Large intestine (tissue), 3 donors: Measurements from ENCODE around the gene TKT. TPM values are rescaled to one million over a fixed set of nuclear protein-coding genes. Genes with fewer than 3 reads are reported as not detected.
A peak's percentile ranks its signal among the peaks of the same experiment; 100 is the strongest.

Experiments used
- DNase-seq, 2 donors: peaks; one replicate each; pipeline versions ENCODE4 v3.0.0 to v3.0.0-alpha.2; 2013
- H3K27ac ChIP-seq: one replicate; pipeline ENCODE4 v1.5.1; 2013; ENCODE audit warnings: low read length
- H3K27me3 ChIP-seq: 2 replicates; pipeline ENCODE4 v1.6.1; 2013; ENCODE audit warnings: low read length; ENCODE audit not compliant: control insufficient read depth, insufficient read depth
- H3K36me3 ChIP-seq: 2 replicates; pipeline ENCODE4 v1.6.1; 2013; ENCODE audit warnings: low read length; ENCODE audit not compliant: control insufficient read depth, insufficient read depth
- H3K4me1 ChIP-seq: one replicate; pipeline ENCODE4 v1.6.1; 2013; ENCODE audit warnings: low read length; ENCODE audit not compliant: control insufficient read depth, insufficient read depth
- H3K4me3 ChIP-seq: one replicate; pipeline ENCODE4 v1.5.1; 2013; ENCODE audit warnings: low read length
- H3K9me3 ChIP-seq: one replicate; pipeline ENCODE4 v1.6.1; 2013; ENCODE audit warnings: mild to moderate bottlenecking, low read depth, low read length, moderate library complexity; ENCODE audit not compliant: control insufficient read depth
- WGBS: methylation state at CpG from one replicate; pipeline ENCODE4 v1.1.5; 2013; ENCODE audit warnings: low lambda C conversion rate; ENCODE audit not compliant: insufficient coverage; 5-methylcytosine and 5-hydroxymethylcytosine counted together
- polyA plus RNA-seq: library from polyadenylated mRNA; unstranded; fragments of 120-200 nt; gene quantifications from one replicate; pipeline ENCODE4 v1.2.1, GENCODE V29; 2013

TKT gene
- polyA plus RNA-seq, 1 donor, result 187 TPM

GRCh38 chr3:53199834-53200233, 56.0 kb downstream of the TKT start:
- Histone ChIP-seq H3K4me3 (no peak overlapping the region), H3K36me3 (no peaks in the 10 kb centered on the region), H3K27ac (no peak overlapping the region), H3K27me3 (no peaks in the 10 kb centered on the region), H3K4me1 (peaks cover 5% of the 10 kb centered on the region), H3K9me3 (no peaks in the 10 kb centered on the region)
- WGBS, result 93% methylated on average over 2 of the region's 3 CpGs
- no peak for DNase-seq

- H3K27ac ChIP-seq, result no peak overlapping the region
- H3K4me1 ChIP-seq, result peaks cover 5% of the 10 kb centered on the region
- no peak overlapping the region for H3K4me3 ChIP-seq
- H3K36me3 ChIP-seq, result no peaks in the 10 kb centered on the region
- H3K9me3 ChIP-seq, result no peaks in the 10 kb centered on the region
- no peak for DNase-seq
- no CpG with 5 or more reads among the region's 7 CpGs for WGBS
- no peaks in the 10 kb centered on the region for H3K27me3 ChIP-seq
Measured at GRCh38 chr3:53198996-53199395, 56.8 kb downstream of the TKT start.

- H3K4me1 ChIP-seq, result peaks cover 5% of the 10 kb centered on the region
- DNase-seq, result no peak
- H3K4me3 ChIP-seq, result no peak overlapping the region
- peaks cover 2% of the 10 kb centered on the region for H3K36me3 ChIP-seq
- no CpG with 5 or more reads among the region's 10 CpGs for WGBS
- H3K27me3 ChIP-seq, result no peaks in the 10 kb centered on the region
- no peak overlapping the region for H3K27ac ChIP-seq
- H3K9me3 ChIP-seq, result no peaks in the 10 kb centered on the region
Measured at GRCh38 chr3:53198256-53198977, 57.4 kb downstream of the TKT start.

GRCh38 chr3:53196575-53197407, 59.0 kb downstream of the TKT start:
- no peaks in the 10 kb centered on the region for H3K27me3 ChIP-seq
- peak in 1 of 2 donors; percentile 35 for DNase-seq
- peaks cover 5% of the 10 kb centered on the region for H3K4me1 ChIP-seq
- H3K36me3 ChIP-seq, result peaks cover 10% of the 10 kb centered on the region
- no peak overlapping the region for H3K27ac ChIP-seq
- no peak overlapping the region for H3K4me3 ChIP-seq
- H3K9me3 ChIP-seq, result no peaks in the 10 kb centered on the region
- WGBS, result 40% methylated on average over 2 of the region's 17 CpGs

- H3K9me3 ChIP-seq, result no peaks in the 10 kb centered on the region
- peak; percentile 33 to 39 for DNase-seq
- no CpG with 5 or more reads among the region's 36 CpGs for WGBS
- no peak overlapping the region for H3K4me3 ChIP-seq
- peaks cover 14% of the 10 kb centered on the region for H3K36me3 ChIP-seq
- H3K27me3 ChIP-seq, result no peaks in the 10 kb centered on the region
- H3K4me1 ChIP-seq, result peaks cover 5% of the 10 kb centered on the region
- H3K27ac ChIP-seq, result no peak overlapping the region
Measured at GRCh38 chr3:53195602-53196574, 59.9 kb downstream of the TKT start.

GRCh38 chr3:53195066-53195450, 60.8 kb downstream of the TKT start:
- peaks cover 22% of the 10 kb centered on the region for H3K36me3 ChIP-seq
- H3K27ac ChIP-seq, result no peak overlapping the region
- no peak overlapping the region for H3K4me3 ChIP-seq
- no peaks in the 10 kb centered on the region for H3K27me3 ChIP-seq
- H3K9me3 ChIP-seq, result no peaks in the 10 kb centered on the region
- peaks cover 5% of the 10 kb centered on the region for H3K4me1 ChIP-seq
- WGBS, result no CpG with 5 or more reads among the region's 10 CpGs
- no peak for DNase-seq

GRCh38 chr3:53194210-53195065, 61.4 kb downstream of the TKT start:
- H3K36me3 ChIP-seq, result peaks cover 28% of the 10 kb centered on the region
- DNase-seq, result no peak
- H3K9me3 ChIP-seq, result no peaks in the 10 kb centered on the region
- H3K27ac ChIP-seq, result no peak overlapping the region
- H3K4me3 ChIP-seq, result no peak overlapping the region
- no peaks in the 10 kb centered on the region for H3K27me3 ChIP-seq
- WGBS, result no CpG with 5 or more reads among the region's 14 CpGs
- peaks cover 5% of the 10 kb centered on the region for H3K4me1 ChIP-seq

- no peaks in the 10 kb centered on the region for H3K27me3 ChIP-seq
- H3K36me3 ChIP-seq, result peaks cover 36% of the 10 kb centered on the region
- H3K9me3 ChIP-seq, result no peaks in the 10 kb centered on the region
- no peak overlapping the region for H3K4me3 ChIP-seq
- no peak for DNase-seq
- no peak overlapping the region for H3K27ac ChIP-seq
- no CpG with 5 or more reads among the region's 11 CpGs for WGBS
- peaks cover 6% of the 10 kb centered on the region for H3K4me1 ChIP-seq
Measured at GRCh38 chr3:53193466-53194209, 62.2 kb downstream of the TKT start.

GRCh38 chr3:53192608-53193007, 63.2 kb downstream of the TKT start:
- no peak overlapping the region for H3K27ac ChIP-seq
- WGBS, result 80% methylated on average over 1 of the region's 3 CpGs
- H3K4me3 ChIP-seq, result no peak overlapping the region
- DNase-seq, result no peak
- peaks cover 37% of the 10 kb centered on the region for H3K36me3 ChIP-seq
- no peaks in the 10 kb centered on the region for H3K27me3 ChIP-seq
- peaks cover 13% of the 10 kb centered on the region for H3K4me1 ChIP-seq
- H3K9me3 ChIP-seq, result no peaks in the 10 kb centered on the region
